ENCODE data around the gene UMODL1.

UMODL1 gene, protein sequence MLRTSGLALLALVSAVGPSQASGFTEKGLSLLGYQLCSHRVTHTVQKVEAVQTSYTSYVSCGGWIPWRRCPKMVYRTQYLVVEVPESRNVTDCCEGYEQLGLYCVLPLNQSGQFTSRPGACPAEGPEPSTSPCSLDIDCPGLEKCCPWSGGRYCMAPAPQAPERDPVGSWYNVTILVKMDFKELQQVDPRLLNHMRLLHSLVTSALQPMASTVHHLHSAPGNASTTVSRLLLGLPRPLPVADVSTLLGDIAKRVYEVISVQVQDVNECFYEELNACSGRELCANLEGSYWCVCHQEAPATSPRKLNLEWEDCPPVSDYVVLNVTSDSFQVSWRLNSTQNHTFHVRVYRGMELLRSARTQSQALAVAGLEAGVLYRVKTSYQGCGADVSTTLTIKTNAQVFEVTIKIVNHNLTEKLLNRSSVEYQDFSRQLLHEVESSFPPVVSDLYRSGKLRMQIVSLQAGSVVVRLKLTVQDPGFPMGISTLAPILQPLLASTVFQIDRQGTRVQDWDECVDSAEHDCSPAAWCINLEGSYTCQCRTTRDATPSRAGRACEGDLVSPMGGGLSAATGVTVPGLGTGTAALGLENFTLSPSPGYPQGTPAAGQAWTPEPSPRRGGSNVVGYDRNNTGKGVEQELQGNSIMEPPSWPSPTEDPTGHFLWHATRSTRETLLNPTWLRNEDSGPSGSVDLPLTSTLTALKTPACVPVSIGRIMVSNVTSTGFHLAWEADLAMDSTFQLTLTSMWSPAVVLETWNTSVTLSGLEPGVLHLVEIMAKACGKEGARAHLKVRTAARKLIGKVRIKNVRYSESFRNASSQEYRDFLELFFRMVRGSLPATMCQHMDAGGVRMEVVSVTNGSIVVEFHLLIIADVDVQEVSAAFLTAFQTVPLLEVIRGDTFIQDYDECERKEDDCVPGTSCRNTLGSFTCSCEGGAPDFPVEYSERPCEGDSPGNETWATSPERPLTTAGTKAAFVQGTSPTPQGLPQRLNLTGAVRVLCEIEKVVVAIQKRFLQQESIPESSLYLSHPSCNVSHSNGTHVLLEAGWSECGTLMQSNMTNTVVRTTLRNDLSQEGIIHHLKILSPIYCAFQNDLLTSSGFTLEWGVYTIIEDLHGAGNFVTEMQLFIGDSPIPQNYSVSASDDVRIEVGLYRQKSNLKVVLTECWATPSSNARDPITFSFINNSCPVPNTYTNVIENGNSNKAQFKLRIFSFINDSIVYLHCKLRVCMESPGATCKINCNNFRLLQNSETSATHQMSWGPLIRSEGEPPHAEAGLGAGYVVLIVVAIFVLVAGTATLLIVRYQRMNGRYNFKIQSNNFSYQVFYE

DNA sequence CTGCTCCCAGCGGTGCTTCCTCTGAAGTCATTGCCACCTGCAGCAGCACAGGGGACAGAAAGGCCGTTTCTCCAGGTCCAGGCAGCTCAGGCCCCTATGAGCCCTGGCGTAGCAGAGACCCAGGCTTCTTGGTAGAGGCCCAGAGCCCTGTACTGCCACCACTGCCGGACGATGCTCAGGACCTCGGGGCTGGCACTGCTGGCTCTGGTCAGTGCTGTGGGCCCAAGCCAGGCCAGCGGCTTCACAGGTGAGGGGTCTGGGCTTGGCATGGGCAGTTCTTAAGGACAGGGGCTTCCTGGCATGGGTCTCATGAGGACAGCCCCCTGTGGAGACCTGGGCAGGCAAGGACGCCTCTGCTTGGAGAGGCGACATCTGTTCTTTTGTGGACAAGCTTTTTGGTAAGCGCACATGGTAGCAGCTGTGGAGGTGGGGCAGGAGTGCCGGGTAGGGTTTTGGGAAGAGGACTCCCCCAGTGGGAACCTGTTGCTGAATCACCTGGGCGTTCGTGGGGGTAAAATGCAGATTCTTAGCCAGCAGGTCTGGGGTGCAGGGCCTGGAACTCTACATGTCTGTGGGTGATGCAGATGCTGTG lies at the start of gene UMODL1:
UMODL1 (plus strand) TSS at position 172 of the 592 bp plus-strand sequence; CDS start at position 172, 0 bp downstream.
- DNase-seq: no peak

DNA sequence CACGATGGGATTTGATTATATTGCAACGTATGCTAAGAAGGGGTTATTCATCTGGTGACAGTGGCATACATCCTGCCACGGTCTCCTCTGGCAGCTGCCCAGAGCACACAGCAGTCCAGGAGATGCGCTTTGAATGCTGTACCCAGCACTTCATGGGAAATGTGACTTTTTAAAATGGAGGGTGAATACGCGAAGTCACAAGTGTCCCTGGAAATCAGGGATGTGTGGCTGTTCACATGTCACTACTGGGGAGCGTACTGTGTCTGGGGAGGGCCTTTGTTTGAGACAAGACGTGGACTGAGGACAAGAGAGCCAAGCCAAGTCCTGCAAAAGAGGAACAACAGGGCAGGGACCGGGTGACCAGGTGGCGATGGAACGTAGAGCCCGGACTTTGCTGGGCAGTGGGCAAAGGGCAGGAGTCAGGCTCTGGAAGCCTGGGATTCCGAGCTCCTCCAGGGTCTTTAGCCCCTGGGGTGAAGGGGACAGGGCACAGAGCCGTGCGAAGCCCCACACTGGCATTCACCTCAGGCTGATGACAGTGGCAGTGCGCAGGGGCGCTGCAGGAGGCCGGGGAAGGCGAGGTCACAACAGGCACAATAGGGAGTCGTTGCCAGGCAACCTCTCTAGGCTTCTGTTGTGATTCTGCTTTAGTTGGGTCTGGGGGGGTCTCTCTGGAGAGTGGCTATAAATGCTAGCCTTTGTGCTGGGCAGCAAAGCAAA lies 49.6 kb upstream of the UMODL1 start:
- DNase-seq: no peak

DNA sequence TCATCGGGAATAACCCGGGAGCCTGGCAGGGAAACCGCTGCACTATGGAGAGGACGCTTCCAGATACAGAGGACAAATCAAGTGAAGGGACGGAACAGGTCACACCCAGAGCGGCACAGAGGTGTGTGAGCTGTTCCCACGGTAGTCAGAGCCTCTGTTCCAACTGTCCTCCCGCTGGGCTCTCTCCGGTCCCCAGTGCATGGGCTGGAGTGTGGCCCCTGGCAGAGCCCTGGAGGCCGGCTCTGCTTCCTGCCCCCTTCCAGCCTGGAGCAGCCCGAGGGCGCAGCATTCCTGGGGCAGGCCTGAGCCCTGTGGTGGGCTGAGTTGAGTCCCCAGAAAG lies 49.1 kb upstream of the UMODL1 start:
- DNase-seq: no peak

DNA sequence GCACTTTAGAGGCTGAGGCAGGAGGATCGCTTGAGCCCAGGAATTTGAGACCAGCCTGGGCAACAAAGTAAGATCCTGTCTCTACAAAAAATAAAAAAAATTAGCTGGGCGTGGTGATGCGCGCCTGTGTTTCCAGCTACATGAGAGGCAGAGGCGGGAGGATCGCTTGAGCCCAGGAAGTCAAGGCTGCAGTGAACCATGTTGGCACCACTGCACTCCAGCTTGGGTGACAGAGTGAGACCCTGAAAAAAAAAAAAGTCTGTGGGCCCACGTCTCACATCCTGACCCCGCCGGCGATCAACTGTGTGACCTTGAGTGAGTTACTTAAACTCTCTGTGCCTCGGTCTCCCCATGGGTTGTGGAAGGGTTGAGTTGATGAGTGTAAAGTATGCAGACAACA lies 48.2 kb upstream of the UMODL1 start:
- DNase-seq: no peak

DNA sequence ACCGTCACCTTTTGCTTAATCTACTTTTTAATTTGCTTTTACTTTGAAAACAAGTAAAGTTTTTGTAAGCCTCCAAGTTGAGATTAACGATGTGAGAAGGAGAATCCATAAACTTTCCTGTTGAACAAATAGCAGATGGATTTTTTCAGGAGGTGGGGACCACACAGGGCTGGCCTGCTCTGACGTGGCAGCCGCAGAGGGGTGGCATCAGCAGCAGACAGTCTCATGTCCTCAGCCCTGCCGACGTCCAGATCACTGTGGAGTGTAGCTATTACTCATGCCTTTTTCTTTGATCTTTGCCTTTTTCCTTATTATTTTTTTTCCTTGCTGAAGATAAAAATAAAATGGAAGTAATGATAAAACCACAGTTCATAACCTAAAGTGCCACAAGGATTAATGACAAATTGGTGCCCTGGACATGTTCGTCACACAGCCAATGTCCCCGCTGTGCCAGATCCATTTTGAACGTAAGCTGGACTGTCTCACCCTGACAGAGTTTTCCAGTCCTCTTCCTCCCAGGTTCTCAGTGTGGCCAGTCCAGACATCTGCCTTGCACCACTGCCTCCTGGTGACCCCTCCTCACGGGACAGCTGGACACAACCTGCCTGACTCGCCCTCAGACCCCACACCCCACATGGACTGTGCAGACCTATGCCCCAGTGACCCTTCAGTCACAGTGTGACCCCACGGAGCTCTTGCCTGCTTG lies 45.6 kb upstream of the UMODL1 start:
- no peak for DNase-seq

DNA sequence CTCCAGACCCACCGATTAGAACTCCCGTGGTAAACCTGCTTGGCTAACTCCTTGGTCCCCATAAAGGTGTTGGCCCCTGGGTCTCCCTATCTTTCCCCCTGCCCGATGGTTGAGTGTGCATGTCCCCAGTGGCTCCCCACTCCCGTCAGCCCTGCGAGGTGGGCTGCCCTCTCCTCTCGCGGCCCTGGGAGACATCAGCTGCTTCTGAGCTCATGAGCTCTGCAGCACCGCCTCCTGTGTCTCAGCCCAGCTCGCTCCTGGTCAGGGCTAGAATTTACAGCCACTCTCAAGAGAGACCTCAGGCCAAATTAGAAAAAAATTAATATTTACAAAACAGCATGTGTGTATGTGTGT lies 45.1 kb upstream of the UMODL1 start:
- no peak for DNase-seq

DNA sequence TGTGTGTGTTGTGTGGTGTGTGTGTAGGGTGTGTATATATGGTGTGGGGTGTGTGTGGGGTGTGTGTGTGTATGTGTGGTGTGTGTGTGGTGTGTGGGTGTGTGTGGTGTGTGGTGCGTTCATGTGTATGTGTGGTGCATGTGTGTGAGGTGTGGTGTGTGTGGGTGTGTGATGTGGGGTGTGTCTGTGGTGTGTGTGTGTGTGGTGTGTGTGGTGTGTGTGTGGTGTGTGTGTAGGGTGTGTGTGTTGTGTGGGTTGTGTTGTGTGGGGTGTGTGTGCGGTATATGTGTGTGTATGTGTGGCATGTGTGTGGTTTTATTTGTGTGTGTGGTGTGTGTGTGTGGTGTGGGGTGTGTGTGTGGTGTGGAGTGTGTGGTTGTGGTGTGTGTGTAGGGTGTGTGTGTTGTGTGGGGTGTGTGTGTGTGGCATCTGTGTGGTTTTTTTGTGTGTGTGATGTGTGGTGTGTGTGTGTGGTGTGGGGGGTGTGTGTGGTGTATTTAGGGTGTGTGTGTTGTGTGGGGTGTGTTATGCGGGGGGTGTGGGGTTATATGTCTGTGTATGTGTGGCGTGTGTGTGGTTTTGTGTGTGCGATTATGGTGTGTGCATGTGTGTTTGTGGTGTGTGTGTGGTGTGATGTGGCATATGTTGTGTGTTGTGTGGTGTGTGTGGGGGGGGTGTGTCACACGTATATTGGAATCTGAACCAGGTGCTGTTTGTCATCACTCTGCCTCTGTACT lies 43.9 kb upstream of the UMODL1 start:
- DNase-seq: no peak

DNA sequence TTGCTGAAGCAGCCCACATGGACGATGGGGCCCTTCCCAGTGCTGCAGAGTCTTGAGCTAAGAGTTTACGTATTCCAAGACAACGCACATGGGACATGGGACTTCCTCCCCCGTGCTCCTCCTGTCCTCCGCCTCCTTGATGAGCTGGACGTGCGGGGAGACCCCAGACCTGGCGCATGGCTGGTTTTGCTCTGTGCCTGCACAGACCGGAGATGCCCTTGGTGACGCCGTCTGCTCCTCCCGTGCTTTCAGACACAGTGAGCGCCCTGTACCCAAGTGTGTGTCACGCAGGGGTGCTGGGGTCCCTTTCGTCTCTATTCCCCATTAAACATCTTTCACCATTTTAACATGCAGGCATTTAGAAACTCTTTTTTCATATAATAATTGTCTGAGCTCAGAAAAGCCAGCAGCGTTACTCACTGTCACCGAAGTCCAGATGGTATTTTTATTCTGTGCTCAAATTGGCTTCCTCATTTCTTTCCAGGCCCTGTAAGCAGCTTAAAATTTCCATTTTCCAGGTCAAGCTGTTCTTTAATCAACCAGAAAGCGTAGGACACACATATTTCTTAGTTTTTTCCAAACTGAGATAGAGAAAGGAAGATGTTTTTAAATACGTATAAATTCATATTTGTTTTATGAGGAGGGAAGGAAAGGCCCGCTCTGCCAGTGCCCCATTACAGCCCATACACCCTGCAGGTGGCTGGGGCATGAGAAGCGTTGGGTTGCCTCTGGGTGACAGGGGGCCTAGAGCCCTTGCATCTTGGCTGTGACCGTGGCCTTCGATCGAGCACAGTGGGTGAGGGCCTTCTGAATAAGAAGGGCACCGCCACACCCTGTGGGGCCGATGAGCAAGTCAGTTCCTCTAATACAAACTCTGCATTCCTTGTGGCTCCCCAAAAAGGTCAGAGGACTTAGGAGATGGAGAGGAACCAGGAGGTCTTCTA lies 43.0 kb upstream of the UMODL1 start:
- DNase-seq: no peak

DNA sequence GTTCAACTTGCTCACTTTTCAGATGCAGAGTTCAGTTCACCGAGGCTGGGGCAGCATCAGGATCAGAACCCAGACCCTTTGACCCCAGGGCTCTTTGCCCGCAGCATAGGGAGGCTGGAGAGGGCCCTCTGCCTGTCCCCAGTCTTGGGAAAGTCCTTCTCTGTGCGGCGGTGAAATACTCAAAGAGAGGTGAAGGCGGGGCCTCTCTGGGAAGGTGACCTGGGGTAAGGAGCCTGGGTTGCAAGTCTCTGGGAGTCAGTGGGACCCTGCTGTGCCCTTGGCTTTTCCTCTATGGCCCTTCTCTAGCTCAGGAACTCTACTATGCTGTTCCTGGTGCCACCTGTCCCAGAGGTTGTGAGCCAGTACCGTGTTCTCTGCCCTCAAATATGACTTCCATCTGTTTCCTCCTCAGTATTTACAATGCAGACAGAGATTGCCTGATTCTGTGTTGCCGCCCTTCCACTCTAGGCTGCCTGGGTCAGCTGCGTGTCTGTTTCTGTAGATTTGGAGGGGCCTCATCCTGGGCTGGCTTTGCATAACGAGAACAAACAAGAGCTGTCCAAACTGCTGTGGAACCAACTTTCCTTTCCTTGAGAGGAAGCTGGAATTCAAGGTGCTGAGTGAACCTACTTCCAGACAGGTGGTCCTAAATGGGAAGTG lies 42.2 kb upstream of the UMODL1 start:
- no peak for DNase-seq

DNA sequence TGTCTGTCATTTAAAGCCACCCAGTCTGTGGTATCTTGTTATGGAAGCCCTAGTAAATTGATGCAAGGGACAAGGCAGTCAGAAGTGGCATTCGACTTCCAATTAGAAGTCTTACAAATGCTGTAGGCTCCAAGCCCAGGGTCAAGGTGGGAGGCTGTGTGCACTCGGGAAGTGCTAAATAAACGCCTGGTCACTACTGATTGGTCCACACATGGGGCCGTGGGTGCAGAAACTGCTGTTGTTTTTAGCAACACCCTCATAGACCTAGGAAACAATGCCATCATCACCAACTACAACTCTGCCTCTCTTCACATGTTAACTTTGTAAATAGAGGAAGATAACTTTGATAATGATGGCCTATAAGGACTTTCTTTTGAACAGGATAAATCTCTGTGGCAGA lies 40.8 kb upstream of the UMODL1 start:
- no peak for DNase-seq

DNA sequence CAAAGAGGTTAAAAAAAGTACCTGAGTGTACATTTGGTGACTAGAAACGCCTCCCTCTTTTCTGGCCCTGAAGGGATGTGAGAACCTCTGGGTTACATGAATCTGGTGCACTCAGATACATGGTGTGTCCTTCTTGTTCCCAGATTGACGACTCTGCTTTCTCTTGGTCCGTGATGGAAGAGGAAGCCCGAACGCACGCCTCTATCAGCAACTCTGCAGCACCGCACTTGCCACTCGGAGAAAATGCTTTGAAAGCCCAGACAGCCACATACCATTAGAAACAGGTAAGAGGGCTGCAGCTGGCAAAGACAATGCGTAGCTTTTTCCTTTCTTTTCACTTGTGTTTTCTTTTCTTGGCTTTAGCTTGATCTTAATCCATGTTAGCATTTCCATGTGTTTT lies 39.9 kb upstream of the UMODL1 start:
- no peak for DNase-seq

DNA sequence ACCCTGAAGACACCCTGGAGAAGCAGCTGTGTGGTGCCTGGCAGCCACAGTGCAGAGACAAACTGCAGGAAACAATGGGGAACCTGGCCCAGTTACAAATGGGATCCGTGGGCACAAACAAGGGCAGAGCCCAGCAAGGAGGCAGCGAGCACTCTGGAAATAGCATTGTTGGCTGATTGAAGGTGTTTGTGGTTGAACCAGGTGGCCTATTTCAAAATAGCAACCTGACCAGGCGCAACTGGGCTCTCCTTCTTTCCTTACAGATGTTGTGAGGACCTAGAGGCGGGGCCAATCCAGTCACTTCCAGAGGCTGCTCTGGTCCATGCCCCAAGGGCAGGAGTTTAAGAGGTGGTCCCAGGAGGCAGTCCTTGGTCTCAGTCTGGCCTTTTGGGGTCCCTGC lies 39.3 kb upstream of the UMODL1 start:
- no peak for DNase-seq

DNA sequence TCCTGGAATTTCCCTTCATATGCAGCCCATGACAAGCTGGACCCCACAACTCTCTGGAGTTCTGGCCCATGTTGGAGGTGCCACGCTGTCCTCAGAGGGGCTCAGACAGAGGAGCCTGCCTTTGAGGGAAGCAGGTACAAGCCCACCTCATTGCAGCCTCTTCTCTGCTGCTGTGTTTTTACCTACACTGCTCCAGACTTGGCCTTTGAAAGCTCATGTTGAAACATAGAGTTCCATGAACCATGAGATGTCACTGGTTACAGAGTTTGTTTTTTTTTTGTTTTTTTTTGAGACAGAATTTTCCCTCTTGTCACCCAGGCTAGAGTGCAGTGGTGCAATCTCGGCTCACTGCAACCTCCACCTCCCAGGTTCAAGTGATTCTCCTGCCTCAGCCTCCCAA lies 38.9 kb upstream of the UMODL1 start:
- DNase-seq: no peak

DNA sequence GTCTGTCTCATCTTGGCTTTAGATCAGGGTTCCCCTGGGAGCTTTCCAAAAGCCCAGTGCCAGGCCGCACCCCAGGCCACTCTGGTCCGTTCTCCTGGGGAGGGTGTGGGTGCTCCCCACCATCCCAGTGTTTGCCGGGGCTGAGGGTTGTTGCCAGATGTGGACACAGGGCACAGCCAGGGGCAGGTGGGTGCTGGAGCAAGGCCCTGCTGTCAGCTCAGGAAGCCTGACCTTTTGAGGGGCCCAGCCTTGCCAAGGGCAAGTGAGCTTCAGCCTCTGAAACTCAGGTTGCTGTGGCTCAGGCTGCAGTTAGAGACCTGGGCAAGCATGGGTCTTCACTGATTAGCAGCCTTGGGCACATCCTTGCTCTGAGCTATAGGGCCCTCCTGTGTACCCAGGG lies 38.1 kb upstream of the UMODL1 start:
- no peak for DNase-seq

DNA sequence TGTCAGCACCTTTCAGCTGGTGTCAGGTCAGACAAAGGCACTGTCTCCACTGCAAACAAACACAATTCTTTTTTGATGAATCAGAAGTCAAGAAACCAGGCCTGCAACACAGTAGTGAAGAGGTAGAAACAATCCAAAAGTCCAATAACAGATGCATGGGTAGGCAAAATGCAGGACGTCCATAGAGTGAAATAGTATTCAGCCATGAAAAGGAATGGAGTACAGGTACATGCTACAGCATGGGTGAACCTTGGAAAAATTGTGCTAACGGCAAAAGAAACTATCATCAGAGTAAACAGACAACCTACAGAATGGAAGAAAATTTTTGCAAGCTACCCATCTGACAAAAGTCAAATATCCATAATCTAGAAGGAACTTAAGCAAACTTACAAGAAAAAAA lies 34.8 kb upstream of the UMODL1 start:
- DNase-seq: no peak

DNA sequence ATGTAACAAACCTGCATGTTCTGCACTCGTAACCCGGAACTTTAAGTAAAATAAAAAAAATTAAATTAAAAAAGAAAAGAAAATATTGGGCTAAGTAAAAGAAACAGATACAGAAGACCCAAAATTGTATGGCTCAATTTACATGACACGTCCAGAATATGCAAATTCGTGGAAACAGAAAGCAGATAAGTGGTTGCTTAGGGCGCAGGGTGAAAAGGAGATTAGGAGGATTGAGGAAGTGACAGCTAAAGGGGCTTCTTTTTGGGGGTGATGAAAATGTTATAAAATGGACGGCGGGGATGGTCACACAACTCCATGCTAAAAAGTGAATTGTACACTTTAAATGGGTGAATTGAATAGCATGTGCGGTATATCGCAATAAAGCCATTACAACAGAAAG lies 33.6 kb upstream of the UMODL1 start:
- DNase-seq: no peak

DNA sequence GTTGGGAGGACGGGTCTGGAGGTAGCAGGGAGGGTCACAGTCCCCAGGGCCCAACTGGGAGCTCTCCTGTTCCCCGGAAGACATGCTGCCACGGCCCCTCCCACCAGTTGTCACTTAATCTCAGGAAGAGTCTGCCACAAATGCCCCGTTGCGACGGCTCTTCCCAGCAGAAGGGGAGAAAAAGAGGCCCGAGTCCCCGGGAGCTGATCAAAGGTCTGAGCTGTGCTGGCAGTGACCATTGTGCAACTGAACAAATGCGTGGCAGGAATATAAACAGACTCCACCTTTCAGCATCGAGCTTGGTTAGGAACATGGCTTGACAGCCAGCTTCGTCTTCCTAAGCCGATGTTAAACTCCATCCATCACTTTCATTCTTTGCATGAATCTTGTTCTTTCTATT lies 33.2 kb upstream of the UMODL1 start:
- DNase-seq: no peak

DNA sequence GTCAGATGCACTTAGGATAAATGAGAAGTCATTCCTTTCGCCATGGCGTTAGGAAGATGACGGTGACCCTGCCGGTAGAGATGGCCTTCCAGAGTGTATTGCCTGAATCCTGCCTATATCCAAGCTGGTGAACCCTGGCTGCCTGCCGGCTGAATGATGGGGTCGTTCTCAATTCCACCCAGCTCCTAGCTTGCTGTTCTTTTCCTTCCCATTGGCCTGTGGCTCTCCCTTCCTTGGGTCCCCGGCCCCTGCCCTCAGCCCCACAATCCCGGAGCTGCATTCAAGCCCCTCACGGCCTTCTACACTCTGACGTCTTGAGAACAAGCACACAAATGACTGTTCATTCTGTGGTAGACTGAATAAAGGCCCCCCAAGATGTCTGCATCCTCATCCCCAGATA lies 32.7 kb upstream of the UMODL1 start:
- no peak for DNase-seq

DNA sequence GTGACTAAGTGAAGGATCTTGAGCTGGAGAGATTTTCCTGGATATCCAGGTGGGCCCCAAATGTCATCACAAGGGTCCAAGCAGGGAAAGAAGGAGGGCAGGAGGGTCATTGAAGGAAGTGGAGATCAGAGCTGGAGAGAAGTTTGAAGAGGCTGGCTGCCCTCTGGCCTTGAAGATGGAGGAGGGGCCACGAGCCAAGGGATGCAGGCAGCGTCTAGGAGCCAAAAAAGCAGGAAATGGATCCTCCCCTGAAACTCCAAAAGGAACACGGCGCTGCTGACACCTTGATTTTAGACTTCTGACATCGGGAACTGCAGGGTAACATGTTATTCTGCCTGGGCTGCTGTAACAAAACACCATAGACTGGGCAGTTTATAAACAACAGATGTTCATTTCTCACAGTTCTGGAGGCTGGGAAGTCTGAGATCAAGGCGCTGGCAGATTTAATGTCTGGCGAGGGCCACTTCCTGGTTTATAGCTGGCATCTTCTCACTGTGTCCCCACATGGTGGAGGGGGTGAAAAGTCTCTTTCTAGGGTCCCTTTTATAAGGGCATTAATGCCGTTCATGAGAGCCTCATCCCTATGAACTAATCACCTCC lies 32.2 kb upstream of the UMODL1 start:
- DNase-seq: no peak
